ENCODE measurements around the gene ANKS3. TPM values are rescaled to one million over a fixed set of nuclear protein-coding genes. Genes with fewer than 3 reads are reported as not detected.
A peak's percentile ranks its signal among the peaks of the same experiment; 100 is the strongest.

The ANKS3 gene
- total and polyA plus RNA-seq, 4 donors, result 12.6 to 26.3 (median 24.4) TPM

DNA sequence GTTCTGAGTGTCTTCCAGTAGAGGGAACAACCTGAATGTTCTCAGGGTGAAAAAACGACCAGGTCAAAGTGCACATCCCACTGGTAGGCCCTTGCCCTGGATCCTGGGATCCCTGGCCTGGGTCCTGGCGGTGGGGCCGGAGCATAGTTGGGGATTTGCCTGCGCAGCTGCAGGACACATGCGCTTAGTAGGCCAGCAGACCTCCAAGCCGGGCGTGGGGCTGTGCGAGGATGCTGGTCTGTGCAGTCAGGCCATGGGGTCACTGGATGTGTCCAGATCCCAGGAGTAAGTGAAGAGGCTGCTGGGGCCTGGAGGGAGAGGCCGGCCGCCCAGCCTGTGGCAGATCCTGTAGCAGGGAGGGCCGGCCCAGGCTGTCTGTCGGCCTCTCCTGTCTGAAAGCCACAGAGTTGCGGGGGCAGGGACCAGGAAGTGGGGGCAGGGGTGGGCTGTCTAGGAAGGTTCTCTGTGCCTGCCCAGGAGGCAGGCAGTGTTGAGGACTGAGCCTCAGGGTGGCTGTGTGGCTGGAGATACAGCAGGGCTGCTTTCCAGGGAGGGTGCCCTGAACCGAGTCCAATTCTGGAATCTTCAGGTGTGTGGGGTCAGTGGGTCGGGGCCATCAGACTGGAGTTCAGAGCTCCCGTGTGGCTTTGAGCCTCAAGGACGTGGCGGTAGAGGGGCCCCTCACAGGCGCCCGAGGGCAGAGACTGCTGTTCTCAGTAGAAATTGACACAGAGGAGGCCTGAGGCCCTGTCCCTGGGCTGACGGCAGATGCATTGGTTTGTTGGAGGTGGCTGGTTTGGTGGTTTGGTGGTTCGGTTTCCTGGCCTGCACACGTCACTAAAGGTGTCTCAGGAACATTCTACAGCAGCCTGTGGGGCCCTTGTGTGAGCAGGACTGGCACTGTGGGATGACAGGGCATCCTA lies 57.9 kb downstream of the ANKS3 start:
- WGBS, 2 donors, result 62 to 74% methylated on average over 23 of the region's 23 CpGs
- ATAC-seq (ENCODE audit: insufficient read depth, low FRiP score) (no peak), DNase-seq (no peak)
- H3K27ac ChIP-seq (ENCODE audit: low read depth in 1 of 2, low read length in 1 of 2), result peak overlapping the region in 1 of 2 donors; percentile 30
- peaks cover 0 to 29% (median 8%) of the 10 kb centered on the region in 4 donors for H3K36me3 ChIP-seq (ENCODE audit: control insufficient read depth in 4 of 4, insufficient read depth in 4 of 4, low read length in 4 of 4)
- H3K4me3 ChIP-seq, result no peak overlapping the region
- H3K9me3 ChIP-seq (ENCODE audit: control insufficient read depth in 4 of 4, insufficient read depth in 3 of 4, low read length in 3 of 4), result no peaks in the 10 kb centered on the region
- H3K9ac ChIP-seq (ENCODE audit: insufficient read depth in 1 of 2, low read length in 2 of 2), result no peak overlapping the region
- TF ChIP-seq CTCF (IDR thresholded peaks at IDR 0.05; ENCODE audit: control extremely low read depth, extremely low read depth), result no peak
- peaks cover 0 to 10% (median 5%) of the 10 kb centered on the region in 5 donors for H3K4me1 ChIP-seq (ENCODE audit: control insufficient read depth in 5 of 5, insufficient read depth in 5 of 5, low read length in 5 of 5)
- H3K27me3 ChIP-seq (ENCODE audit: control insufficient read depth in 3 of 3, insufficient read depth in 3 of 3, low read length in 2 of 3), result no peaks in the 10 kb centered on the region

DNA sequence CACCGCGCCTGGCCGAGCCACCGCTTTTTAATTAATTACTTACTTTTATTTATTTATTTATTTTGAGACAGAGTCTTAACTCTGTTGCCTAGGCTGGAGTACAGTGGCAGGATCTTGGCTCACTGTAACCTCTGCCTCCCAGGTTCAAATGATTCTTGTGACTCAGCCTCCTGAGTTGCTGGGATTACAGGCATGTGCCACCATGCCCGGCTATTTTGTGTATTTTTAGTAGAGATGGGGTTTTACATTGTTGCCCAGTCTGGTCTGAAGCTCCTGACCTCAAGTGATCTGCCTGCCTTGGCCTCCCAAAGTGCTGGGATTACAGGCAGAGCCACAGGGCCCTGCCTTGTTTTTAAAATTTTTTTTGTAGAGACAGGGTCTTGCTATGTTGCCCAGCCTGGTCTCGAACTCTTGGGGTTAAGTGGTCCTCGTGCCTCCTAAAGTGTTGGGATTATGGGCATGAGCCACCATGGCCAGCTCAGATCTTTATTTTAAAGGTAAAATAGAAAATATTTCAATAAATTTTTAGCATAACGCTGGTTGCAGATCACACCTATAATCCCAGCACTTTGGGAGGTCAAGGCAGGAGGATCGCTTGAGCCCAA lies 59.0 kb downstream of the ANKS3 start:
- no peak overlapping the region for H3K4me3 ChIP-seq
- 96 to 98% methylated on average over 9 of the region's 9 CpGs for whole genome bisulfite sequencing, 2 donors
- H3K27ac ChIP-seq (ENCODE audit: low read depth in 1 of 2, low read length in 1 of 2), result no peak overlapping the region
- H3K9ac ChIP-seq (ENCODE audit: insufficient read depth in 1 of 2, low read length in 2 of 2), result no peak overlapping the region
- no peaks in the 10 kb centered on the region for H3K9me3 ChIP-seq (ENCODE audit: control insufficient read depth in 4 of 4, insufficient read depth in 3 of 4, low read length in 3 of 4)
- ATAC-seq (ENCODE audit: insufficient read depth, low FRiP score) (no peak), DNase-seq (no peak)
- H3K36me3 ChIP-seq (ENCODE audit: control insufficient read depth in 4 of 4, insufficient read depth in 4 of 4, low read length in 4 of 4), result peaks cover 0 to 34% (median 11%) of the 10 kb centered on the region in 4 donors
- no peaks in the 10 kb centered on the region for H3K27me3 ChIP-seq (ENCODE audit: control insufficient read depth in 3 of 3, insufficient read depth in 3 of 3, low read length in 2 of 3)
- H3K4me1 ChIP-seq (ENCODE audit: control insufficient read depth in 5 of 5, insufficient read depth in 5 of 5, low read length in 5 of 5), result peaks cover 0 to 6% (median 3%) of the 10 kb centered on the region in 5 donors
- no peak for TF ChIP-seq CTCF (IDR thresholded peaks at IDR 0.05; ENCODE audit: control extremely low read depth, extremely low read depth)

- WGBS, 2 donors, result 95 to 96% methylated on average over 33 of the region's 33 CpGs
- no peaks in the 10 kb centered on the region for H3K9me3 ChIP-seq (ENCODE audit: control insufficient read depth in 4 of 4, insufficient read depth in 3 of 4, low read length in 3 of 4)
- H3K9ac ChIP-seq (ENCODE audit: insufficient read depth in 1 of 2, low read length in 2 of 2), result no peak overlapping the region
- peaks cover 7 to 42% (median 20%) of the 10 kb centered on the region in 4 donors for H3K36me3 ChIP-seq (ENCODE audit: control insufficient read depth in 4 of 4, insufficient read depth in 4 of 4, low read length in 4 of 4)
- H3K27me3 ChIP-seq (ENCODE audit: control insufficient read depth in 3 of 3, insufficient read depth in 3 of 3, low read length in 2 of 3), result no peaks in the 10 kb centered on the region
- ATAC-seq (ENCODE audit: insufficient read depth, low FRiP score) (no peak), DNase-seq (no peak)
- H3K27ac ChIP-seq (ENCODE audit: low read depth in 1 of 2, low read length in 1 of 2), result no peak overlapping the region
- no peak for TF ChIP-seq CTCF (IDR thresholded peaks at IDR 0.05; ENCODE audit: control extremely low read depth, extremely low read depth)
- H3K4me3 ChIP-seq, result no peak overlapping the region
- H3K4me1 ChIP-seq (ENCODE audit: control insufficient read depth in 5 of 5, insufficient read depth in 5 of 5, low read length in 5 of 5), result peaks cover 0 to 2% (median 0%) of the 10 kb centered on the region in 5 donors
Measured at GRCh38 chr16:4673387-4674046, 60.6 kb downstream of the ANKS3 start.

Data from lung (tissue), 12 donors.